Superior temporal gyrus (tissue), 1 donor: ENCODE measurements around the gene GLYATL2.

Source experiments
- DNase-seq: peaks from one replicate; pipeline ENCODE4 v3.0.0-alpha.2; 2016; ENCODE audit errors: extremely low spot score

GLYATL2 gene

GRCh38 chr11:58801302-58801701, 43.2 kb downstream of the GLYATL2 start:
- DNase-seq = no peak

GRCh38 chr11:58796333-58796732, 48.2 kb downstream of the GLYATL2 start:
- peak; percentile 16 for DNase-seq

- peak; percentile 79 for DNase-seq
Measured at GRCh38 chr11:58788355-58789023, 56.0 kb downstream of the GLYATL2 start.

GRCh38 chr11:58787903-58788302, 56.6 kb downstream of the GLYATL2 start:
- no peak for DNase-seq

GRCh38 chr11:58786693-58787092, 57.8 kb downstream of the GLYATL2 start:
- DNase-seq = no peak

- DNase-seq = no peak
Measured at GRCh38 chr11:58784995-58785394, 59.5 kb downstream of the GLYATL2 start.
